ENCODE data around the gene PCDHGA7.
A peak's percentile ranks its signal among the peaks of the same experiment; 100 is the strongest.
"Not testable (repeated sequence)": the region's sequence is repeated elsewhere in the genome, so short reads cannot be mapped to it uniquely, and the experiment has no call there.

Gene PCDHGA7

DNA sequence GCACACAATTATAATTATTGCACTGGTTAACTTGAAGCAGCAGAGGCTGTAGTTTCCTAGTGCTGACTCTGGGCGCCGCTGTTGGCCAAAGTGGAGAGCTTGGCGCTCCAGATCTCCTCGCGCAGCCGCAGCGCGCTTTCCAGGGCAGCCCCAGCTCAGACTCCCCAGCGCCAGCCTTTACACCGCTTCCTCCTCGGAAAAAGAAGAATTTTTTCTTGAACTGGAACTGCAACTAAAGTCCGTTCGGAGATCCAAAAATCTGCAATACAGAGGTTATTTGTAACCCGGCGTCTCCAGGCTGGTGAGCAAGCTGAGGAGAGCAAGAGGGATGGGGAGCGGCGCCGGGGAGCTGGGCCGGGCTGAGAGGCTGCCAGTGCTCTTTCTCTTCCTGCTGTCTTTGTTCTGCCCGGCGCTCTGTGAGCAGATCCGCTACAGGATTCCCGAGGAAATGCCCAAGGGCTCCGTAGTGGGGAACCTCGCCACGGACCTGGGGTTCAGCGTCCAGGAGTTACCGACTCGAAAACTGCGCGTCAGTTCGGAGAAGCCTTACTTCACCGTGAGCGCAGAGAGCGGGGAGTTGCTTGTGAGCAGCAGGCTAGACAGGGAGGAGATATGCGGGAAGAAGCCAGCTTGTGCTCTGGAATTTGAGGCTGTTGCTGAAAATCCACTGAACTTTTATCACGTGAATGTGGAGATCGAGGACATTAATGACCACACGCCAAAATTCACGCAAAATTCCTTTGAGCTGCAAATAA is 5.2 kb downstream of the PCDHGA7 start, which contains the start of gene PCDHGB4:
PCDHGB4 (plus strand) TSS at position 142 of the 755 bp plus-strand sequence; CDS start at position 329, 187 bp downstream.
- peak within 1 kb of the TSS in 1 of 3 experiments; percentile 58 for H3K27ac Mint-ChIP-seq
- peaks cover 38% of the 10 kb centered on the region for H3K36me3 Mint-ChIP-seq (ENCODE audit: low read depth)
- H3K4me3 Mint-ChIP-seq: peak within 1 kb of the TSS; percentile 65 to 82 (median 78)
- not testable (repeated sequence) for H3K4me1 Mint-ChIP-seq; H3K27me3 Mint-ChIP-seq (ENCODE audit: low read depth)
- TF ChIP-seq, protein P1, sequence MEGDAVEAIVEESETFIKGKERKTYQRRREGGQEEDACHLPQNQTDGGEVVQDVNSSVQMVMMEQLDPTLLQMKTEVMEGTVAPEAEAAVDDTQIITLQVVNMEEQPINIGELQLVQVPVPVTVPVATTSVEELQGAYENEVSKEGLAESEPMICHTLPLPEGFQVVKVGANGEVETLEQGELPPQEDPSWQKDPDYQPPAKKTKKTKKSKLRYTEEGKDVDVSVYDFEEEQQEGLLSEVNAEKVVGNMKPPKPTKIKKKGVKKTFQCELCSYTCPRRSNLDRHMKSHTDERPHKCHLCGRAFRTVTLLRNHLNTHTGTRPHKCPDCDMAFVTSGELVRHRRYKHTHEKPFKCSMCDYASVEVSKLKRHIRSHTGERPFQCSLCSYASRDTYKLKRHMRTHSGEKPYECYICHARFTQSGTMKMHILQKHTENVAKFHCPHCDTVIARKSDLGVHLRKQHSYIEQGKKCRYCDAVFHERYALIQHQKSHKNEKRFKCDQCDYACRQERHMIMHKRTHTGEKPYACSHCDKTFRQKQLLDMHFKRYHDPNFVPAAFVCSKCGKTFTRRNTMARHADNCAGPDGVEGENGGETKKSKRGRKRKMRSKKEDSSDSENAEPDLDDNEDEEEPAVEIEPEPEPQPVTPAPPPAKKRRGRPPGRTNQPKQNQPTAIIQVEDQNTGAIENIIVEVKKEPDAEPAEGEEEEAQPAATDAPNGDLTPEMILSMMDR (IDR thresholded peaks at IDR 0.05; ENCODE audit: unreplicated experiment in 3 of 3): peak; percentile 10 to 41 (median 25)
- H3K9me3 Mint-ChIP-seq: peaks cover 74% of the 10 kb centered on the region

DNA sequence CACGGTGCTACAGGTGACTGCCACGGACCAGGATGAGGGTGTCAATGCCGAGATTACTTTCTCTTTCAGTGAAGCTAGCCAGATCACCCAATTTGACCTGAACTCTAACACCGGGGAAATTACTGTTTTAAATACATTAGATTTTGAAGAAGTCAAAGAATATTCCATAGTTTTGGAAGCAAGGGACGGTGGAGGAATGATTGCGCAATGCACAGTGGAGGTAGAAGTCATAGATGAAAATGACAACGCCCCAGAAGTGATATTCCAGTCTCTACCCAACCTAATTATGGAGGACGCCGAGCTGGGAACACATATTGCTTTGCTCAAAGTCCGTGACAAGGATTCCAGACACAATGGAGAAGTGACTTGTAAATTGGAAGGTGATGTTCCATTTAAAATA is 6.1 kb downstream of the PCDHGA7 start:
- H3K27me3 Mint-ChIP-seq (ENCODE audit: low read depth): no peaks in the 10 kb centered on the region

DNA sequence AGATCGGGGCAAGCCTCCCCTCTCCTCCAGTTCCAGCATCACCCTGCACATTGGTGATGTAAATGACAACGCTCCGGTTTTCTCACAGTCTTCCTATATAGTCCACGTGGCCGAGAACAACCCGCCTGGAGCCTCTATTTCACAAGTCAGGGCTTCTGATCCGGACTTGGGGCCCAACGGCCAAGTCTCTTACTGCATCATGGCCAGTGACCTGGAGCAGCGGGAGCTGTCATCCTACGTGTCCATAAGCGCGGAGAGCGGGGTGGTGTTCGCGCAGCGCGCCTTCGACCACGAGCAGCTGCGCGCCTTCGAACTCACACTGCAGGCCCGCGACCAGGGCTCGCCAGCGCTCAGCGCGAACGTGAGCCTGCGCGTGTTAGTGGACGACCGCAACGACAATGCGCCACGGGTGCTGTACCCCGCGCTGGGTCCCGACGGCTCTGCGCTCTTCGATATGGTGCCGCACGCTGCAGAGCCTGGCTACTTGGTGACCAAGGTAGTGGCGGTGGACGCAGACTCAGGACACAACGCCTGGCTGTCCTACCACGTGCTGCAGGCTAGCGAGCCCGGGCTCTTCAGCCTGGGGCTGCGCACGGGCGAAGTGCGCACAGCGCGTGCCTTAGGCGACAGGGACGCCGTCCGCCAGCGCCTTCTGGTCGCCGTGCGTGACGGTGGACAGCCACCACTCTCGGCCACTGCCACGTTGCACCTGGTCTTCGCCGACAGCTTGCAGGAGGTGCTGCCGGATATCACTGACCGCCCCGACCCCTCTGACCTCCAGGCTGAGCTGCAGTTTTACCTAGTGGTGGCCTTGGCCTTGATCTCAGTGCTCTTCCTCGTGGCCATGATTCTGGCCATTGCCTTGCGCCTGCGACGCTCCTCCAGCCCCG is 6.9 kb downstream of the PCDHGA7 start:
- Mint-ChIP-seq H3K36me3 (ENCODE audit: low read depth) (peaks cover 46% of the 10 kb centered on the region), H3K27me3 (ENCODE audit: low read depth) (no peaks in the 10 kb centered on the region), H3K4me1 (no peaks in the 10 kb centered on the region), H3K27ac (no peak overlapping the region), H3K9me3 (peaks cover 75% of the 10 kb centered on the region), H3K4me3 (peak overlapping the region in 1 of 3 experiments; percentile 53)
- TF ChIP-seq, protein P1 (IDR thresholded peaks at IDR 0.05; ENCODE audit: unreplicated experiment in 3 of 3): no peak

More for the DNA sequence above, 6.1 kb downstream of the PCDHGA7 start:
- H3K9me3 Mint-ChIP-seq: peaks cover 76% of the 10 kb centered on the region
- TF ChIP-seq, protein P1 (IDR thresholded peaks at IDR 0.05; ENCODE audit: unreplicated experiment in 3 of 3): no peak
- H3K4me3 Mint-ChIP-seq: peak overlapping the region in 1 of 3 experiments; percentile 1
- H3K36me3 Mint-ChIP-seq (ENCODE audit: low read depth): peaks cover 41% of the 10 kb centered on the region
- H3K27ac Mint-ChIP-seq: no peak overlapping the region
- no peaks in the 10 kb centered on the region for H3K4me1 Mint-ChIP-seq

DNA sequence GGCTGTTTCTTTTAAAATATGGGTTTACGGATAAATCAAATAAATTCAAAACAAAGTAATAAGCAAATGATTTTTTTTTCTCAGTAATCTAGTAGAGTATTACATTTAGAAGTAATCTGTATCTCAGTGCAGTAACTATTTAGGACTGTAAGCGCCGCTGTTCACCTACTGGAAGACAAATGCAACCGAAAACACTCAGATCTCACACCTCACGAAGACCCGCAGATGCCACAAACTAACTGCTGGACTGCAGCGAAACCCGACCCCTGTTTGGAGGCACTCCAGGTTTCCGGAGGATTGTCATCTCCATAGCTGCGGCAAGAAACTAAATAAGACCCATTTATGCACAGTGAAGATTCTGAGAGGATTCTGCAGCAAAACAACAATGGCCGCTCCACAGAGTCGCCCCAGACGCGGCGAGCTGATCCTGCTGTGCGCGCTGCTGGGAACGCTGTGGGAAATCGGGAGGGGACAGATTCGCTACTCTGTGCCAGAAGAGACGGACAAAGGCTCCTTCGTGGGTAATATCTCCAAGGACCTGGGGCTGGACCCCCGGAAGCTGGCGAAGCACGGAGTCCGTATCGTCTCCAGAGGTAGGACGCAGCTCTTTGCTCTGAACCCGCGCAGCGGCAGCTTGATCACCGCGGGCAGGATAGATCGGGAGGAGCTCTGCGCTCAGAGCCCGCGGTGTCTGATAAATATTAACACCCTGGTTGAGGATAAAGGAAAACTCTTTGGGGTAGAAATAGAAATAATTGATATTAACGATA is 10.1 kb downstream of the PCDHGA7 start, which contains the start of gene PCDHGA8:
PCDHGA8 (plus strand) TSS at position 205 of the 770 bp plus-strand sequence; CDS start at position 386, 181 bp downstream.
- TF ChIP-seq, protein P1 (IDR thresholded peaks at IDR 0.05; ENCODE audit: unreplicated experiment in 3 of 3): no peak
- no peak within 1 kb of the TSS for H3K4me3 Mint-ChIP-seq
- H3K36me3 Mint-ChIP-seq (ENCODE audit: low read depth): peaks cover 63% of the 10 kb centered on the region
- no peak within 1 kb of the TSS for H3K27ac Mint-ChIP-seq
- no peaks in the 10 kb centered on the region for H3K27me3 Mint-ChIP-seq (ENCODE audit: low read depth)
- peaks cover 68% of the 10 kb centered on the region for H3K9me3 Mint-ChIP-seq
- H3K4me1 Mint-ChIP-seq: no peaks in the 10 kb centered on the region

DNA sequence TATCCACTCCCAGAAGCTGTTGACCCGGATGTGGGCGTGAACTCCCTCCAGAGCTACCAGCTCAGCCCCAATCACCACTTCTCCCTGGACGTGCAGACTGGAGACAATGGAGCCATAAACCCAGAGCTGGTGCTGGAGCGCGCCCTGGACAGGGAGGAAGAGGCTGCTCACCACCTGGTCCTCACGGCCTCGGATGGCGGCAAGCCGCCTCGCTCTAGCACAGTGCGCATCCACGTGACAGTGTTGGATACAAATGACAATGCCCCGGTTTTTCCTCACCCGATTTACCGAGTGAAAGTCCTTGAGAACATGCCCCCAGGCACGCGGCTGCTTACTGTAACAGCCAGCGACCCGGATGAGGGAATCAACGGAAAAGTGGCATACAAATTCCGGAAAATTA is 10.7 kb downstream of the PCDHGA7 start:
- H3K27ac Mint-ChIP-seq: no peak overlapping the region
- H3K27me3 Mint-ChIP-seq (ENCODE audit: low read depth): no peaks in the 10 kb centered on the region
- no peak overlapping the region for H3K4me3 Mint-ChIP-seq
- peaks cover 61% of the 10 kb centered on the region for H3K36me3 Mint-ChIP-seq (ENCODE audit: low read depth)
- peaks cover 67% of the 10 kb centered on the region for H3K9me3 Mint-ChIP-seq
- H3K4me1 Mint-ChIP-seq: no peaks in the 10 kb centered on the region
- TF ChIP-seq, protein P1 (IDR thresholded peaks at IDR 0.05; ENCODE audit: unreplicated experiment in 3 of 3): no peak

DNA sequence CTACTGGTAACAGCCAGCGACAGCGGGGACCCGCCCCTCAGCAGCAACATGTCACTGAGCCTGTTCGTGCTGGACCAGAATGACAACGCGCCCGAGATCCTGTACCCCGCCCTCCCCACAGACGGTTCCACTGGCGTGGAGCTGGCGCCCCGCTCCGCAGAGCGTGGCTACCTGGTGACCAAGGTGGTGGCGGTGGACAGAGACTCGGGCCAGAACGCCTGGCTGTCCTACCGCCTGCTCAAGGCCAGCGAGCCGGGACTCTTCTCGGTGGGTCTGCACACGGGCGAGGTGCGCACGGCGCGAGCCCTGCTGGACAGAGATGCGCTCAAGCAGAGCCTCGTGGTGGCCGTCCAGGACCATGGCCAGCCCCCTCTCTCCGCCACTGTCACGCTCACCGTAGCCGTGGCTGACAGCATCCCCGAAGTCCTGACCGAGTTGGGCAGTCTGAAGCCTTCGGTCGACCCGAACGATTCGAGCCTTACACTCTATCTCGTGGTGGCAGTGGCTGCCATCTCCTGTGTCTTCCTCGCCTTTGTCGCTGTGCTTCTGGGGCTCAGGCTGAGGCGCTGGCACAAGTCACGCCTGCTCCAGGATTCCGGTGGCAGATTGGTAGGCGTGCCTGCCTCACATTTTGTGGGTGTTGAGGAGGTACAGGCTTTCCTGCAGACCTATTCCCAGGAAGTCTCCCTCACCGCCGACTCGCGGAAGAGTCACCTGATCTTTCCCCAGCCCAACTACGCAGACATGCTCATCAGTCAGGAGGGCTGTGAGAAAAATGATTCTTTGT is 12.1 kb downstream of the PCDHGA7 start:
- peaks cover 65% of the 10 kb centered on the region for H3K9me3 Mint-ChIP-seq
- not testable (repeated sequence) for H3K27ac Mint-ChIP-seq; H3K27me3 Mint-ChIP-seq (ENCODE audit: low read depth); H3K4me1 Mint-ChIP-seq; H3K4me3 Mint-ChIP-seq
- peaks cover 59% of the 10 kb centered on the region for H3K36me3 Mint-ChIP-seq (ENCODE audit: low read depth)

DNA sequence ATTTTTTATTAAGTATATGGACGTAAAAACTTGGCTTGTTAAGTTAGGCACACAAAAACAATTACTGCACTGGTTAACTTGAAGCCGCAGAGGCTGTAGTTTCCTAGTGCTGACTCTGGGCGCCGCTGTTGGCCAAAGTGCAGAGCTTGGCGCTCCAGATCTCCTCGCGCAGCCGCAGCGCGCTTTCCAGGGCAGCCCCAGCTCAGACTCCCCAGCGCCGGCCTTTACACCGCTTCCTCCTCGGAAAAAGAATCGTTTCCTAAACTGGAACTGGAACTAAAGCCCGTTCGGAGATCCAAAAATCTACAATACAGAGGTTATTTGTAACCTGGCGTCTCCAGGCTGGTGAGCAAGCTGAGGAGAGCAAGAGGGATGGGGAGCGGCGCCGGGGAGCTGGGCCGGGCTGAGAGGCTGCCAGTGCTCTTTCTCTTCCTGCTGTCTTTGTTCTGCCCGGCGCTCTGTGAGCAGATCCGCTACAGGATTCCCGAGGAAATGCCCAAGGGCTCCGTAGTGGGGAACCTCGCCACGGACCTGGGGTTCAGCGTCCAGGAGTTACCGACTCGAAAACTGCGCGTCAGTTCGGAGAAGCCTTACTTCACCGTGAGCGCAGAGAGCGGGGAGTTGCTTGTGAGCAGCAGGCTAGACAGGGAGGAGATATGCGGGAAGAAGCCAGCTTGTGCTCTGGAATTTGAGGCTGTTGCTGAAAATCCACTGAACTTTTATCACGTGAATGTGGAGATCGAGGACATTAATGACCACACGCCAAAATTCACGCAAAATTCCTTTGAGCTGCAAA is 15.4 kb downstream of the PCDHGA7 start, which contains the start of gene PCDHGB5:
PCDHGB5 (plus strand) TSS at position 192 of the 796 bp plus-strand sequence; CDS start at position 373, 181 bp downstream.
- Mint-ChIP-seq H3K9me3 (peaks cover 63% of the 10 kb centered on the region), H3K36me3 (ENCODE audit: low read depth) (peaks cover 49% of the 10 kb centered on the region)
- not testable (repeated sequence) for H3K4me1 Mint-ChIP-seq; H3K27ac Mint-ChIP-seq; H3K4me3 Mint-ChIP-seq; H3K27me3 Mint-ChIP-seq (ENCODE audit: low read depth)
